ENCODE results near the gene CCR8. TPM values are rescaled to one million over a fixed set of nuclear protein-coding genes. Genes with fewer than 3 reads are reported as not detected.

The CCR8 gene
- total RNA-seq, 1 donor from 2014 or later: not detected

DNA sequence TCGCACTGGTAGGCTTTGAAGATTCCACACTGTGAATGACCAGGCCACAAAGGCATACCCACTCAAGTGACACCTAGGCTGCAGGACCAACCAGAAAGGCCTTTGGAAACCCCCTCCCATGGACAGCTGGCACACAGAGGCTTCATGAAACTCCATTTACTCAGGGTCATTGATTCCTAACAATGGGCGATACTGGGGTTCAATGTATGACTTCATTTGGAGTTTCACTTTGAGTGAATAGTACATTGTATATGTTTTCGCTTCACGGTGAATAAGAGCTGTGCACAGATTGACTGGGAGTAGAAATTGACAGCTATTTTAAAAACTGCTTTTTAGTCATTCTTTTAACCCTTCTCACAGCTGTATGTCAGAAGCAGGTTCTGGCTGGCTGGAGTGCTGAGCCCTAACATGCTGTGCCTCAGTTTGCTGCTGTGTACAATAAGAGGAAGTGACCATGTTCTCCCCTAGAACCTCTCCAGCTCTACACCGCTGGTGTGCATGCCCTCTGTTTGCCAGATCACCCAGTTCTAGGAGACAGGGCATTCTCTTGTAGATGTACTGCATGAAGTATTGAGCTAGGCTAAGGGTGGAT lies 34.2 kb upstream of the CCR8 start:
- TF ChIP-seq, protein P1, sequence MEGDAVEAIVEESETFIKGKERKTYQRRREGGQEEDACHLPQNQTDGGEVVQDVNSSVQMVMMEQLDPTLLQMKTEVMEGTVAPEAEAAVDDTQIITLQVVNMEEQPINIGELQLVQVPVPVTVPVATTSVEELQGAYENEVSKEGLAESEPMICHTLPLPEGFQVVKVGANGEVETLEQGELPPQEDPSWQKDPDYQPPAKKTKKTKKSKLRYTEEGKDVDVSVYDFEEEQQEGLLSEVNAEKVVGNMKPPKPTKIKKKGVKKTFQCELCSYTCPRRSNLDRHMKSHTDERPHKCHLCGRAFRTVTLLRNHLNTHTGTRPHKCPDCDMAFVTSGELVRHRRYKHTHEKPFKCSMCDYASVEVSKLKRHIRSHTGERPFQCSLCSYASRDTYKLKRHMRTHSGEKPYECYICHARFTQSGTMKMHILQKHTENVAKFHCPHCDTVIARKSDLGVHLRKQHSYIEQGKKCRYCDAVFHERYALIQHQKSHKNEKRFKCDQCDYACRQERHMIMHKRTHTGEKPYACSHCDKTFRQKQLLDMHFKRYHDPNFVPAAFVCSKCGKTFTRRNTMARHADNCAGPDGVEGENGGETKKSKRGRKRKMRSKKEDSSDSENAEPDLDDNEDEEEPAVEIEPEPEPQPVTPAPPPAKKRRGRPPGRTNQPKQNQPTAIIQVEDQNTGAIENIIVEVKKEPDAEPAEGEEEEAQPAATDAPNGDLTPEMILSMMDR (conservative IDR thresholded peaks at IDR 0.05): no peak
- no peak for DNase-seq (ENCODE audit: extremely low spot score, unreplicated experiment)
- Mint-ChIP-seq H3K36me3 (no peaks in the 10 kb centered on the region), H3K9me3 (no peaks in the 10 kb centered on the region), H3K4me1 (ENCODE audit: unreplicated experiment) (no peaks in the 10 kb centered on the region), H3K27me3 (no peaks in the 10 kb centered on the region), H3K27ac (no peak overlapping the region), H3K4me3 (no peak overlapping the region)

DNA sequence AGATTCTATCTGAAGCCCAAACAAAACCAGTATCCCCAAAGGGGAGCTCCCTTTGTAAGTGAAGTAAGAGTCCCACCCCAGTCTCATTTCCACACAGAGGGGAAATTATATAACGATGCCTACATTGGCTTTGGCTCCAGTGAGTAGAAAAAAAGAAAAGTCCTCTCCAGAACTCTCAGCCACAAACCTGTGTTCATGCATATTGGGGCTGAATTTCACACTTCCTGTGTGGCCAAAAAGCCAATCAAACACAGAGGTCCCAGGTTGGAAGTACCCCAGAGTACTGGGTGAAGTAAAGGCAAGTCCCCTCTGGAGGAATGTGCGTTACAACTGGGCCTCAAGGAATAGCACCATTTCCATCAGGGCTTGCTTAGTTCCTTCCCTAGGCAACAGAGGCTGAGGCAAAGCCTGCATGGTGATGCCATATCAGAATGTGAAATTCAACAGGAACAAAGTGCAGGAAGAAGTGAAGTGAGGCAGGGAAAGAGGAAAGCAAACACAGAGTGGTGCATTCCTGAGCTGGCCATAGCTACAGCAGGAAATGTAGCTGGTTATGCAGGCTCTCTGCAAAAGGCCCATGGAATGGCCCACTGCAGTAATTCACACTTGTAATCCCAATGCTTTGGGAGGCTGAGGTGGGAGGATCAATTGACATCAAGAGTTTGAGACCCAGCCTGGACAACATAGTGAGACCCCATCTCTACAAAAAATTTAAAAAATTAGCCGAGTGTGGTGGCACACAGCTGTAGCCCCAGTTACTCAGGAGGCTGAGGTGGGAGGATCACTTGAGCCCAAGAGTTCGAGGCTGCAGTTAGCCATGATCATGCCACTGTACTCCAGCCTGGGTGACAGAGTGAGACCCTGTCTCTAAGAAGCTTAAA lies 33.1 kb upstream of the CCR8 start:
- Mint-ChIP-seq H3K27me3 (no peaks in the 10 kb centered on the region), H3K4me3 (no peak overlapping the region), H3K36me3 (no peaks in the 10 kb centered on the region), H3K27ac (no peak overlapping the region), H3K4me1 (ENCODE audit: unreplicated experiment) (no peaks in the 10 kb centered on the region), H3K9me3 (peaks cover 5% of the 10 kb centered on the region)
- TF ChIP-seq, protein P1 (conservative IDR thresholded peaks at IDR 0.05): no peak
- no peak for DNase-seq (ENCODE audit: extremely low spot score, unreplicated experiment)

DNA sequence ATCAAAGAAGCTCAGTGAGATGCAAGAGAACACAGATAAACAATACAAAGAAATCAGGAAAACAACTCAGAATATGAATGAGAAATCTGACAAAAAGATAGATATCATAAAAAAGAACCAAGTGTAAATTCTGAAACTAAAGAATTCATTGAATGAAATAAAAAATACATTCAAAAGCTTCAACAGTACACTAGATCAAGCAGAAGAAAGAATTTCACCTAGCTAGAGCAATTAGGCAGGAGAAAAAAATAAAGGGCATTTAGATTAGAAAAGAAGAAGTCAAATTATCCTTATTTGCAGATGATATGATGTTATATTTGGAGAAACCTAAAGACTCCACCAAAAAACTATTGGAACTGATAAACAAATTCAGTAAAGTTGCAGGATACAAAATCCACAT lies 30.2 kb upstream of the CCR8 start:
- no peak overlapping the region for H3K27ac Mint-ChIP-seq
- no peaks in the 10 kb centered on the region for H3K27me3 Mint-ChIP-seq
- no peak overlapping the region for H3K4me3 Mint-ChIP-seq
- TF ChIP-seq, protein P1 (conservative IDR thresholded peaks at IDR 0.05): no peak
- H3K4me1 Mint-ChIP-seq (ENCODE audit: unreplicated experiment): no peaks in the 10 kb centered on the region
- H3K36me3 Mint-ChIP-seq: no peaks in the 10 kb centered on the region
- no peak for DNase-seq (ENCODE audit: extremely low spot score, unreplicated experiment)
- peaks cover 5% of the 10 kb centered on the region for H3K9me3 Mint-ChIP-seq

DNA sequence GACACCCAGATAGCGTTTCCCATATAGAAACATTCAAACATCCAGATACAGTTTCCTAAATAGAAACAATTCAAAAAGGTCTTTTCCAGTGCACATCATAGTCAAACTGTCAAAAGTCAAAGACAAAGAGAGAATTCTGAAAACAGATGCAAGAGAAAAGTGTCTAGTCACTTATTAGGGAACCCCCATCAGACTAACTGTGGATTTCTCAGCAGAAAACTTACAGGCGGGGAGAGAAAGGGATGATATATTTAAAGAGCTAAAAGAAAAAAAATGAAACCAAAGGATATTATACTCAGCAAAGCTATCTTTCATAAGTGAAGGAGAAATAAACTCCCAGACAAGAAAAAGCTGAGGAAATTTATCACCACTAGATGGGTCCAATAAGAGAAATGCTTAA lies 27.3 kb upstream of the CCR8 start:
- Mint-ChIP-seq H3K27ac (no peak overlapping the region), H3K4me3 (no peak overlapping the region), H3K36me3 (no peaks in the 10 kb centered on the region), H3K4me1 (ENCODE audit: unreplicated experiment) (no peaks in the 10 kb centered on the region), H3K27me3 (peaks cover 16% of the 10 kb centered on the region), H3K9me3 (peaks cover 10% of the 10 kb centered on the region)
- TF ChIP-seq, protein P1 (conservative IDR thresholded peaks at IDR 0.05): no peak
- DNase-seq (ENCODE audit: extremely low spot score, unreplicated experiment): no peak

DNA sequence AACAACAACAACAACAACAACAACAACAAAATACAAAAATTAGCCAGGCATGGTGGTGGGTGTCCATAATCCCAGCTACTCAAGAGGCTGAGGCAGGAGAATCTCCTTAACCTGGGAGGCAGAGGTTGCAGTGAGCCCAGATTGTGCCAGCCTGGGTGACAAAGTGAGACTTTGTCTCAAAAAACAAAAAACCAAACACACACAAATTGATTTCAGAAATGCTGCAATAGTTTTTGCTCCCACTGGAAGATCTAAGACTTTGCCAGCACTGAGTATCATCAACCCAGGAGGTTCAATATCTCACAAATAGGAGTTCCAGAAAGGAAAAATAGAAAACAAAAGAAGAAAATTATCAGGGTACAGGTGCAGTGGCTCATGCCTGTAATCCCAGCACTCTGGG lies 16.2 kb upstream of the CCR8 start:
- H3K27ac Mint-ChIP-seq: no peak overlapping the region
- no peaks in the 10 kb centered on the region for H3K4me1 Mint-ChIP-seq (ENCODE audit: unreplicated experiment)
- no peaks in the 10 kb centered on the region for H3K36me3 Mint-ChIP-seq
- H3K4me3 Mint-ChIP-seq: no peak overlapping the region
- H3K9me3 Mint-ChIP-seq: peaks cover 9% of the 10 kb centered on the region
- DNase-seq (ENCODE audit: extremely low spot score, unreplicated experiment): no peak
- TF ChIP-seq, protein P1 (conservative IDR thresholded peaks at IDR 0.05): no peak
- H3K27me3 Mint-ChIP-seq: peaks cover 8% of the 10 kb centered on the region
